ENCODE data around the gene DRD2. TPM values are rescaled to one million over a fixed set of nuclear protein-coding genes. Genes with fewer than 3 reads are reported as not detected.

DRD2 gene
- total RNA-seq, 1 donor, result 0.10 TPM

GRCh38 chr11:113497066-113497910 lies 22.1 kb upstream of the DRD2 start:
- H3K4me3 ChIP-seq (ENCODE audit: low read length), result no peak overlapping the region
- H3K9me3 ChIP-seq (ENCODE audit: low read depth, low read length), result no peaks in the 10 kb centered on the region
- H3K27me3 ChIP-seq (ENCODE audit: insufficient read depth, low read length), result no peaks in the 10 kb centered on the region
- H3K4me1 ChIP-seq (ENCODE audit: insufficient read depth, low read length), result no peaks in the 10 kb centered on the region

GRCh38 chr11:113496026-113496651 lies 20.9 kb upstream of the DRD2 start:
- Histone ChIP-seq H3K9me3 (ENCODE audit: low read depth, low read length) (no peaks in the 10 kb centered on the region), H3K4me3 (ENCODE audit: low read length) (no peak overlapping the region), H3K4me1 (ENCODE audit: insufficient read depth, low read length) (no peaks in the 10 kb centered on the region), H3K27me3 (ENCODE audit: insufficient read depth, low read length) (no peaks in the 10 kb centered on the region)

- no peaks in the 10 kb centered on the region for H3K4me1 ChIP-seq (ENCODE audit: insufficient read depth, low read length)
- H3K9me3 ChIP-seq (ENCODE audit: low read depth, low read length), result no peaks in the 10 kb centered on the region
- H3K4me3 ChIP-seq (ENCODE audit: low read length), result no peak overlapping the region
- H3K27me3 ChIP-seq (ENCODE audit: insufficient read depth, low read length), result no peaks in the 10 kb centered on the region
Observed at GRCh38 chr11:113494021-113494420, 18.8 kb upstream of the DRD2 start.

- no peaks in the 10 kb centered on the region for H3K4me1 ChIP-seq (ENCODE audit: insufficient read depth, low read length)
- no peaks in the 10 kb centered on the region for H3K9me3 ChIP-seq (ENCODE audit: low read depth, low read length)
- no peak overlapping the region for H3K4me3 ChIP-seq (ENCODE audit: low read length)
- no peaks in the 10 kb centered on the region for H3K27me3 ChIP-seq (ENCODE audit: insufficient read depth, low read length)
Observed at GRCh38 chr11:113493206-113493605, 18.0 kb upstream of the DRD2 start.

- Histone ChIP-seq H3K4me3 (ENCODE audit: low read length) (no peak overlapping the region), H3K4me1 (ENCODE audit: insufficient read depth, low read length) (no peaks in the 10 kb centered on the region), H3K9me3 (ENCODE audit: low read depth, low read length) (no peaks in the 10 kb centered on the region)
Observed at GRCh38 chr11:113488931-113489351, 13.7 kb upstream of the DRD2 start.

GRCh38 chr11:113487622-113488021 lies 12.4 kb upstream of the DRD2 start:
- Histone ChIP-seq H3K4me1 (ENCODE audit: insufficient read depth, low read length) (no peaks in the 10 kb centered on the region), H3K9me3 (ENCODE audit: low read depth, low read length) (no peaks in the 10 kb centered on the region), H3K27me3 (ENCODE audit: insufficient read depth, low read length) (no peaks in the 10 kb centered on the region), H3K4me3 (ENCODE audit: low read length) (no peak overlapping the region)

More at GRCh38 chr11:113488931-113489351, 13.7 kb upstream of the DRD2 start:
- no peaks in the 10 kb centered on the region for H3K27me3 ChIP-seq (ENCODE audit: insufficient read depth, low read length)

GRCh38 chr11:113484223-113484622 lies 9.0 kb upstream of the DRD2 start:
- H3K4me1 ChIP-seq (ENCODE audit: insufficient read depth, low read length), result no peaks in the 10 kb centered on the region
- peaks cover under 1% of the 10 kb centered on the region for H3K27me3 ChIP-seq (ENCODE audit: insufficient read depth, low read length)
- no peak overlapping the region for H3K4me3 ChIP-seq (ENCODE audit: low read length)
- H3K9me3 ChIP-seq (ENCODE audit: low read depth, low read length), result no peaks in the 10 kb centered on the region

GRCh38 chr11:113481672-113482071 lies 6.5 kb upstream of the DRD2 start:
- H3K4me1 ChIP-seq (ENCODE audit: insufficient read depth, low read length), result no peaks in the 10 kb centered on the region
- peaks cover 13% of the 10 kb centered on the region for H3K27me3 ChIP-seq (ENCODE audit: insufficient read depth, low read length)
- no peak overlapping the region for H3K4me3 ChIP-seq (ENCODE audit: low read length)
- H3K9me3 ChIP-seq (ENCODE audit: low read depth, low read length), result no peaks in the 10 kb centered on the region

GRCh38 chr11:113481226-113481625 lies 6.0 kb upstream of the DRD2 start:
- Histone ChIP-seq H3K9me3 (ENCODE audit: low read depth, low read length) (no peaks in the 10 kb centered on the region), H3K27me3 (ENCODE audit: insufficient read depth, low read length) (peaks cover 18% of the 10 kb centered on the region), H3K4me1 (ENCODE audit: insufficient read depth, low read length) (no peaks in the 10 kb centered on the region), H3K4me3 (ENCODE audit: low read length) (no peak overlapping the region)

- H3K4me1 ChIP-seq (ENCODE audit: insufficient read depth, low read length), result no peaks in the 10 kb centered on the region
- H3K9me3 ChIP-seq (ENCODE audit: low read depth, low read length), result no peaks in the 10 kb centered on the region
- no peak overlapping the region for H3K4me3 ChIP-seq (ENCODE audit: low read length)
- peaks cover 49% of the 10 kb centered on the region for H3K27me3 ChIP-seq (ENCODE audit: insufficient read depth, low read length)
Observed at GRCh38 chr11:113477321-113477720, 2.1 kb upstream of the DRD2 start.

- Histone ChIP-seq H3K9me3 (ENCODE audit: low read depth, low read length) (no peaks in the 10 kb centered on the region), H3K4me3 (ENCODE audit: low read length) (no peak overlapping the region), H3K4me1 (ENCODE audit: insufficient read depth, low read length) (no peaks in the 10 kb centered on the region), H3K27me3 (ENCODE audit: insufficient read depth, low read length) (peaks cover 50% of the 10 kb centered on the region)
Observed at GRCh38 chr11:113476553-113476952, 1.4 kb upstream of the DRD2 start.

- peaks cover 50% of the 10 kb centered on the region for H3K27me3 ChIP-seq (ENCODE audit: insufficient read depth, low read length)
- H3K4me3 ChIP-seq (ENCODE audit: low read length), result no peak overlapping the region
- H3K9me3 ChIP-seq (ENCODE audit: low read depth, low read length), result no peaks in the 10 kb centered on the region
- H3K4me1 ChIP-seq (ENCODE audit: insufficient read depth, low read length), result no peaks in the 10 kb centered on the region
Observed at GRCh38 chr11:113474362-113475159, 637 bp downstream of the DRD2 start.

GRCh38 chr11:113473983-113474361 lies 1.2 kb downstream of the DRD2 start:
- Histone ChIP-seq H3K27me3 (ENCODE audit: insufficient read depth, low read length) (peaks cover 47% of the 10 kb centered on the region), H3K4me3 (ENCODE audit: low read length) (no peak overlapping the region), H3K4me1 (ENCODE audit: insufficient read depth, low read length) (no peaks in the 10 kb centered on the region), H3K9me3 (ENCODE audit: low read depth, low read length) (no peaks in the 10 kb centered on the region)

- Histone ChIP-seq H3K4me1 (ENCODE audit: insufficient read depth, low read length) (no peaks in the 10 kb centered on the region), H3K27me3 (ENCODE audit: insufficient read depth, low read length) (peaks cover 44% of the 10 kb centered on the region), H3K9me3 (ENCODE audit: low read depth, low read length) (no peaks in the 10 kb centered on the region), H3K4me3 (ENCODE audit: low read length) (no peak overlapping the region)
Observed at GRCh38 chr11:113472471-113472870, 2.7 kb downstream of the DRD2 start.

- H3K4me1 ChIP-seq (ENCODE audit: insufficient read depth, low read length), result no peaks in the 10 kb centered on the region
- peaks cover 26% of the 10 kb centered on the region for H3K27me3 ChIP-seq (ENCODE audit: insufficient read depth, low read length)
- no peak overlapping the region for H3K4me3 ChIP-seq (ENCODE audit: low read length)
- H3K9me3 ChIP-seq (ENCODE audit: low read depth, low read length), result no peaks in the 10 kb centered on the region
Observed at GRCh38 chr11:113470233-113470632, 5.0 kb downstream of the DRD2 start.
